Stimulated activated CD4-positive, alpha-beta T cell treated with anti-CD3 and anti-CD28 coated beads, Interleukin-1b, Interleukin-23, amount 100 ng/mL, for 48 hours (primary cell): ENCODE results near the gene CDHR3.
A peak's percentile ranks its signal among the peaks of the same experiment; 100 is the strongest.
"Not testable (repeated sequence)": the region's sequence is repeated elsewhere in the genome, so short reads cannot be mapped to it uniquely, and the experiment has no call there.

Experiments
- DNase-seq: peaks from one replicate; pipeline ENCODE4 v3.0.0-alpha.2; 2020

The CDHR3 gene, protein sequence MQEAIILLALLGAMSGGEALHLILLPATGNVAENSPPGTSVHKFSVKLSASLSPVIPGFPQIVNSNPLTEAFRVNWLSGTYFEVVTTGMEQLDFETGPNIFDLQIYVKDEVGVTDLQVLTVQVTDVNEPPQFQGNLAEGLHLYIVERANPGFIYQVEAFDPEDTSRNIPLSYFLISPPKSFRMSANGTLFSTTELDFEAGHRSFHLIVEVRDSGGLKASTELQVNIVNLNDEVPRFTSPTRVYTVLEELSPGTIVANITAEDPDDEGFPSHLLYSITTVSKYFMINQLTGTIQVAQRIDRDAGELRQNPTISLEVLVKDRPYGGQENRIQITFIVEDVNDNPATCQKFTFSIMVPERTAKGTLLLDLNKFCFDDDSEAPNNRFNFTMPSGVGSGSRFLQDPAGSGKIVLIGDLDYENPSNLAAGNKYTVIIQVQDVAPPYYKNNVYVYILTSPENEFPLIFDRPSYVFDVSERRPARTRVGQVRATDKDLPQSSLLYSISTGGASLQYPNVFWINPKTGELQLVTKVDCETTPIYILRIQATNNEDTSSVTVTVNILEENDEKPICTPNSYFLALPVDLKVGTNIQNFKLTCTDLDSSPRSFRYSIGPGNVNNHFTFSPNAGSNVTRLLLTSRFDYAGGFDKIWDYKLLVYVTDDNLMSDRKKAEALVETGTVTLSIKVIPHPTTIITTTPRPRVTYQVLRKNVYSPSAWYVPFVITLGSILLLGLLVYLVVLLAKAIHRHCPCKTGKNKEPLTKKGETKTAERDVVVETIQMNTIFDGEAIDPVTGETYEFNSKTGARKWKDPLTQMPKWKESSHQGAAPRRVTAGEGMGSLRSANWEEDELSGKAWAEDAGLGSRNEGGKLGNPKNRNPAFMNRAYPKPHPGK

DNA sequence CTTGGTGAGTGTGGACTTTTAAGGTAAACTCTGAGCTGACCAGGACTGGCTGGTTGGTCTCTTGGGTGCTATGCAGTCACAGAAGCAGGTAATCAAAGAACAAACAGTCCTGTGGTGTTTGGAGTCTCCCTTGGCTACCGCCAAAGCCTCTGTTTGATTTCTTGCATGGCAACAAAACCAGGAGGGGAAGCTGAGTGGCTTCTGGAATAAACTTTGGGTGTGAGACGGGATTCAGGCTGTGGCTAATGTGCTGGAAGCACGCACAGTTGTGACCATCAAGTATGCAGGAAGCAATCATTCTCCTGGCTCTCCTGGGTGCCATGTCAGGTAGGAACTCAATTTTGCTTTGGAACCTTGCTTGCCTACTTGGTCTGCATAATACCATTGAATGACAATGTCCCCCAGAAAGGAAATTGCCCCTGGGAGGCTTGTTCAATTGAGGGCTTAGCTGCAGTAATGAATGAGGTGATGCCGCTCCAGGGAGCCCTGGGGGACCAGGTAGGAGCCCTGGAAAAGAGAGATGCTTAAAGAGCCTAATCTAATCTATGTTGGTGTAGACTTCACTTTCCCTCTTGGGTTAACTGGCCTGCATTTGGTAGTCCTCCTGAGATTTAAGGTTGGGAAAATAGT lies at the start of gene CDHR3:
TSS of gene CDHR3 (plus strand) at position 227 of the 630 bp plus-strand sequence. CDS start at position 282, 55 bp downstream.
- DNase-seq, result no peak

DNA sequence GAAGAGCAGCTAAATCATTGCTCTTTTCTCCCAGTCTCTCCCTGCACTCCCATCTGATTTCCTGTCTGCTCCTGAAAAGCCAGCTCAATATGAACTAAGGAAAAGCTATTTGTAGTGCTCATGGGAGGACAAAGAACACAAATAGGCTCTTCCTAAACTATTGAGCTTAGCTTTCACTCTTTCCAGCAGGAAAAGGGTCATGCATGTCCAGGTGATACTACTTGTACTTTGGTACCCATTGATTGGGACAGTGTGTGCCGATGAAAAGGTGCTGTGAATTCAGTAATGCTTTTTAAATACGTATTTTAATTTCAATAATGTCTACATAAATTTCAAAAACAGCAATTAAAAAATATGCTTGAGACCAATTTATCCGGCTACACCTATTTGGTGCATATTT lies 49.1 kb upstream of the CDHR3 start:
- no peak for DNase-seq

DNA sequence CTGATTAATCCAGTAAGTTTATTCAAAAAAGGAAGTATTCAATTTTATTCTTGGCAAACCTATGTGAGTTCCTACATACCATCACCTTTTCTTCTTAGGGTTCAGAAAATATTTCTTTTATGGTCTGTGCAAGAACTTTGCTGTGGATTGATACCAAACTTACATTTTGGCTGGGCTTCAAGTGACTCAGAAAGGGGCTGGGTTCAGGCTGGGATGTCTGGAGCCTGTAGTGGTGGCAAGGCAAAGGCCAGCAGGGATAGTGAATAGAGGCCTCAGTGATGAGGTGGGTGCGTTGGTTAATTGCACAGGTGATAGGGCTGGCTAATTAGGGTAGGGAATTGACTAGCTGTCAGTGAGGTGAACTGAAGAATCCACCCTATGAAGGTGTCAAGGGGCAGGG lies 46.5 kb upstream of the CDHR3 start:
- no peak for DNase-seq

DNA sequence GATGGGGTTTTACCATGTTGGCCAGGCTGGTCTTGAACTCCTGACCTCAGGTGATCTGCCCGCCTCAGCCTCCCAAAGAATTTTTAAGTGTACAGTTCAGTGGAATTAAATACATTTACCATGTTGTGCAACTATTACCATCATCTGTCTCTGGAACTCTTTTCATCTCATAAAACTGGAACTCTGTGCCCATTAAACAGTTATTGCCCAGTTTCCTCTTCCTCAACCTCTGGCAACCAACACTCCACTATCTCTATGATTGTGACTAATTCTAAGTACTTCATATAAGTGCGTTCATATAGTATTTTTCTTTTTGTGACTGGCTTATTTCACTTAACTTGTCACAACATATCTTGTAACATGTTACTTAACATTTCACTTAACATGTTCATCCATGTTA lies 45.4 kb upstream of the CDHR3 start:
- no peak for DNase-seq

DNA sequence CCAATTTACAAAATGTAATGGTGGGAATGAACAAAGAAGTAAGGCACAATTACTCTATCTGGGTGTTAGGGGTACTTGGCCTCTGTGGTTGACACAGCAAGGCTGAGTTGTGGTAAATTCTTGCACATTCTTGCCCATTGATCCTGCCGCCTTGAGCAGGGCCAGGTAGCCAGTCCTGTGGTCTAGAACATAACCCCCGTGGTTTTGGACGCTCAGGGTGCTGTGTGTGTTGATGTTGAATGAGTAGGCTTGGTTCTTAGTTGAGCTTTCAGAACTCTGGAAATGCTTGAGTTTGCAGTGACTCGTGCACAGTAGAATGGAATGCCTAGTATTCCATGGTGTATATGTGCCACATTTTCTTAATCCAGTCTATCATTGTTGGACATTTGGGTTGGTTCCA lies 42.3 kb upstream of the CDHR3 start:
- no peak for DNase-seq

DNA sequence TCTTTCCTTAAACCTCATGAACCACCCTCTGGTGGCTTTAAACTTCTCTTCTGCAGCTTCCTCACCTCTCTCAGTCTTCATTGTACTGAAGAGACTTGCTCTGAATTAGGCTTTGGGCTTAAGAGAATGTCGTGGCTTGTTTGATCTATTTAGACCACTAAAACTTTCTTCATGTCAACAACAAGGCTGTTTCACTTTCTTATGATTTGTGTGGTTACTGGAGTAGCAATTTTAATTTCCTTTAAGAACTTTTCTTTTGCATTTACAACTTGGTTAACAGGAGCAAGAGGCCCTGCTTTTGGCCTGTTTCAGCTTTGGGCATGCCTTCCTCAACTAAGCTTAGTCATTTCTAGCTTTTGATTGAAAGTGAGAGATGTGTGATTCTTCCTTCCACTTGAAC lies 38.1 kb upstream of the CDHR3 start:
- peak; percentile 38 for DNase-seq

DNA sequence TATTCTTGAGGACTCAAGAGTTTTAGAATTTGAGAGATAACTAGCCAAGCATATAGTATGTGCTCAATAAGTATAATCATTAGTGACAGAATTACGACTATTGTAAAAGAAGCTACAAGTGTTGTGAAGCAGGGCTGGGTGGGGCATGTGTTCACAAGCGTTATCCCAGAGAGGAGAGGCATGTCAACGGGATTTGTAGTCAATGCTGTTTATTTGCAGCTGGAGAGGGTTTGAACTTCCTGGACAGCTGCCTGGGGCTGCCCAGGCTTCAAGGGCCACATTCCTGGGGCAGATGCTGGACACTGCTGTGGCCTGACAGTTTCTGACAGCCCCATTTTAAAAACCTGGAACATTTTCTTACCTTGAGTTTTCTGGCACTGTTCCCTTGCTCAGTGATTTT lies 36.9 kb upstream of the CDHR3 start:
- no peak for DNase-seq

DNA sequence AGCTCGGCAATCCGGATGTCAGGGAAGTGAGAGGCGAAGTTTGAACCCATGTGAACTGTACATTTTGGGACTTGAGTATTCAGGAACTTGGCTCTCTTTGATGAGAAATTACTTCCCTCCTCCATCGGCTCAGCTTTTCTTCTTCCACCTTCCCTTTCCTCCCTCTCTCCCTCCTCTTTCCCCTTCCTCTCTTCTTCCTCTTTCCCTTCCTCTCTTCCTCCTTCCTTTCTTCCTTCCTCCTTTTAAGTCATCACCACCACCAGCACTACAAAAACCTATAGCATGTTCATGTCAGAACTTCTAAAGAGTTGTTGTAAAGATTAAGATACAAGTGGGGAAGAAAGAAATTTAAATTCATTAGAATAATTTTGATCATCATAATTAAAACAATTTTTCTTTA lies 31.9 kb upstream of the CDHR3 start:
- no peak for DNase-seq

DNA sequence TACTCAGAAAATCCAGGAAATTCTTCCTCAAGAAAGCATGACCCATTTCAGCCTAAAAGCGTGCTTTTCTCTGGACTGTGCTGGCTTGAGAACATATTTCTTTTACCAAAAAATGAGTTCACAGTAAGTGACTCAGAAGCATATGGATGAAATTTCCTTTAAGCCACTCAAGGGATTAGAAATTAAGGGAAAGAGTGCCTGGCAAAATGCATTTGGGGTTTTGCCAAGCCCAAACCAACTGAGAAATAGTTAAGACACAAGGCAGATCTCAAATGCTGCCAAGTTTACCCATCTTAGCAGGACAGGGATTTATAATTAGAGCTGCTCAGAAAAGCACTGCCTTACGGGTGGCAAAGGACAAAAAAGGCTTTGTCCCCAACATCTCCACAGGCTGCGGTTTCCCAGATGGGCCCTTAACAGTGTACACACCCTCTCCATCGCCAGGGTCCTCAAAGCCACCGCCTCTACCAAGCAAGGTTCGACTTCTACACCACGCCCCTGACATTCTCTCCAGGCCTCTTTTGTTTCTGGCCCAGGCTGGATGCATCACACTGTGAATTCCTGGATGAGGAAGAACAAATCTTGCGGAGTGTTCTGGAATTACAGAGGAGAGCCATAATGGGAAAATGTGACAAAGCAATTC lies 30.1 kb upstream of the CDHR3 start:
- no peak for DNase-seq

DNA sequence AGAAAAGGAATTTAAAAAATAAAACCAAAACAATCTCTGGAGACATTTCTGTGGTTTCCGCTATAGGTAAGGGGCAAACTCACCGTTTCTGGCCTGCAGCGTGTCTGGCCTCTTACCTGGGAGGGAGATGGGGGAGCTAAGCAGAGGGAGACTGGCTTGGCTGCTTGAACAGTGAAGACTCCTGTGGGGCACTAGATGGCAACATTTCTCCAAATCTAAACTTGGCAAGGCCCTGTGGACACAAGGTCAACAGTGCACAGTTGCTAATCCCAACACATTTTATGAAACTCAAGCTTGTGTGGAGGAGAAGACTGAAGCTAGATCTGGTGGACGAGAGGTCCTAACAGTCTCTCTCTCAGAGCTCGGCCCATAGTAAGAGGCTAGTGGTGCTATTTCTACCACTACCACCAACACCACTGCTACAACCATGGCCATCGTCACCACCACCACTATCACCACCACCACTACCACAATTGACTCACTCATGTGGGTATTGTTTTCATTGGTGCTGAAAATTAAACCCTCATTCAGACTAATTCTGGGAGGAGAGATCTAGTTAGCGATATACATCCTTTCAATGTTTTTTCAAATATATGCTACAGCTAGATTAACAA lies 28.4 kb upstream of the CDHR3 start:
- DNase-seq, result no peak

DNA sequence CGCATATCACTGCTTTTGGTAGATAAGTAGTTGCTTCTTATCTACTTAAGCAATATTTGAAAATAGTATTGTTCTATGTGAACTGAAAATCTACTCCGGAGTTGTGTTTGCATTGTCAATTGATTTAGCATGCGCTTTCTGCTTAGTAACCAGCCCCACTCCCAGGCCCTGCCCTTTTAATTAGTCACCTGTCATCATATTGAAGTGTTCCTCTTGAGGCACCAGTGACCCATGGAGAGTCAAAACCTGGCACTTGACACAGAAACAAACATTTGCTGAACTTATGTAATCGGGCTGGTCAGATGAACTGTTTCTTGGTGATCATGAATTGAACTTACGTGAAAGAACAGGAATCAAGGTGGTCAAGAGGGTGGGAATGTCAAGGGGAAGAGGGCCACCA lies 27.8 kb upstream of the CDHR3 start:
- DNase-seq, result no peak

DNA sequence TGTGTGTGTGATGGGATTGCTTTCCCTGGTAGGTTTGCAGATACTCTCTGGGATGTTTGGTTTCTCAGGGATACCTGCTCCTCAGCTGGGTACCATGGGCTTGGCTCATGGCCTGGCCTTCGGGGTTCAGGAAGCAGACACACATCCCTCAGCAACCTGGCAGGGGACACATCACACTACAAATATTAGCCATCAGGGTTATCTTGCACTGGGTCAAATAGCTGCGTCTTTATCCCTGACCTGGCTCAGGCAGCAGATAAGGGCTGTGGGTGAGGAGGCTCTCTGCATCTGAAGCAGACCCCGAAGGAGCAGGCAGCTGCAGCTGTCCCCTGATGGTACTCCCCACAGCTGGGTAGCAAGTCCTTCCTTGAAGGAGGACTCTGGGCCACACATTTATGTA lies 25.7 kb upstream of the CDHR3 start:
- DNase-seq, result no peak

DNA sequence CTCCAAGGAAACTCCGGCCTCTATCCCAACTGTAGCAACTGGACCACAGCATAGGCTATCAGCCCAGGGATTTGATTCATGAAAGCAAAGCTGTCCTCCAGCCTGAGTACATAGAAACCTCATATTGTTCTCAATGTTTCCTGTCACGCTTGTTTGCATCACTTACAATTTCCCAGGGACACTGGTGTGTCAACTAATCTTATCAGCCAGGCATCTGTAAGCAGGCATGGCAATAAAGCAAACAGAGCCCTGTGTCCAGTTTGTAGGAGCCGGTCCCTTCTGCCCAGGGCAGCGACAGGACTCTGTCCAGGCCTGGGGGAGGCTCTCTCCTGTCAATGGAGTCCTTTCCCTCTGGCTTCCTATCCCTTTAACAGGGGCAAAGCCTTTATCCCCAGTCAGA lies 23.0 kb upstream of the CDHR3 start:
- no peak for DNase-seq

DNA sequence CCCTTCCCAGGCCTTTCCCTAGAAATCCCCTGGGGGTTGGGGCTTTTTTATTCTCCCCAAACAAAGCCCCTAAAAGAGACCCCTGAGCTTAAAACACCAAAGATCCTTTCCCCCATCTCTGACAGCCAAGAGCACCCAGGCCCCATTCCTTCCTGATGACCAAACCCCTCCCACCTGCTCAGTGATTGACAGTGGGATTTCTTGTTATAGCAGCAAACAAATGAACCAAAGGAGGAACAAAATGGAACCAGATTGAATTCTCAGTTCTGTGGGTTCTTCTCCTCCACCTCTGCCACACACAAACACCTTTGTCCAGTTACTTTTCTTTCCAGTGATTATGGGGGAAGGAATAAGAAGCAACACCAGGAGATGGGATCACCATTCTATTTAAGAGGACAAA lies 21.5 kb upstream of the CDHR3 start:
- DNase-seq, result no peak

DNA sequence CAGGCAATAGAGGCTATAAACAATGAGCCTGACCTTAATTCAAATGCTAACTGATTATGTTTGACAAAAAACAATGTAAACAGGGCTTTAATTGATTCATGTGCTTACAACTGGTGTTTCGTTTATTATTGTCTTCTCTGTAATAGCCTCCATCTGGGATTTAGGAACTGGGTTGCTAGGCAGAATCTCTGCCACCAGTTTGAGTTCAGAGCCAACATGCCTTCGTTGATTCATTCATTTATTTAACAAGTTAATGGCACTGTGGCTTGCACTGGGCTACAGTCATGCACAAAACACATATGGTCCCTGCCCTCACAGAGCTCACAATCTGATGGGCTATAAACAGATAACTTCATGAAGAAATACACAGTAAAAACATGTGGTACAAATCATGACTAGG lies 19.6 kb upstream of the CDHR3 start:
- DNase-seq, result no peak

DNA sequence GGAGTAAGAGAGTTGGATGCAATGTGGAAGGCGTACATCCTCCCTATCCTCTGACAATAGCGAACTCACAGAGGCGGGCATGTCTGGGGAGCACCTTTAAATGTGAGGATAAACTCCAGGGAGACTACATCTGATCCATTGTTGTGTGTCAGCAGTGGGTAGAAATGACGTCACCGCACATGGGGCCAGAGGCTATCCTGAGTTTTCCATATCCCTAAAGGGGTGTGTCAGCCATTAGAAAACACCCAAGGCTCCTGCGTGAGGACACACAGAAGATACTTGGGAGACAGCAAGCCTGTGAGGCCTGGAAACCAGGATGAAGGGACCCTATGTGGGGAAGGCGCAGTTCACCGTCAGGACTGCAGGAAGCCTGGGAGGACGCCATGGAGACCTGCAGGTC lies 17.2 kb upstream of the CDHR3 start:
- no peak for DNase-seq

DNA sequence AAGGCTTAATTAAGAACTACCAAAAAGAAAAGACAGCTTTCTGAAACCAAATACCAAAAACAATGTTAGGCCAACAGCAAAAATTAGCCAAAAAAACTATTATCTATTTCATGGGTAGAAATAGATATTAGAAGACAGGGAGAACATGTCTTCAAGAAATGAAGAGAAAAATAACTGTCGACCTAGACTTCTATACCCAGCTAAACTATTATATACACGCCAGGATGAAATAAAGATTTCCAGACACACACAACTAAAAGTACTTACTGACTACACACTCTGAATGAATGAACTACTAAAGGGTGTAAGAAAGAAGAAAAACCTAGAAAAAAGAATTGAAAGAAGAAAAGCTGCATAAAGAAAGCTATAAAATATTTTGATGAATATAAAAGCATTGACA lies 11.5 kb upstream of the CDHR3 start:
- DNase-seq, result no peak

DNA sequence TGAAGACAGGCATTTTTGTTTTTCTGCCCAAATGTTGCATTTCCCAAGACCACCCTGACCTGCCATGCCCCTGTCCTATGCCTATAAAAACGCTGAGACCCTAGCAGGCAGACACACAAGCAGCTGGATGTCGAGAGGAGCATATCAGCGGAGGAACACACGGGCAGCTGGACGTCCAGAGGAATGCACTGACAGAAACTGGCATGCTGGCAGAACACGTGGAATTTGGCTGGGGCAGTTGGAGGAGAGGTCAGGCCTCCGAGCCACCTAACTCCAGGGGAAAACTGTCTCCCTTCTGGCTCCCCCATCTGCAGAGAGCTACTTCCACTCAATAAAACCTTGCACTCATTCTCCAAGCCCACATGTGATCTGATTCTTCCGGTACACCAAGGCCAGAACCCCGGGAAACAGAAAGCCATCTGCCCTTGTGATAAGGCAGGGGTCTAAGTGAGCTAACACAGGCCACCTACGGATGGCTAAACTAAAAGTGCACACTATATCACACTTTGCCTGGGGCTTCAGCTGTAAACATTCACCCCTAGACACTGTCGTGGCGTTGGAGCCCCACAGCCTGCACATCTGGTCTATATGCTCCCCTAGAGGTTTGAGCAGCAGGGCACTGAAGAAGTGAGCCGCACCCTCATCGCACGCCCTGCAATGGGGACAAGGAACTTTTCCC lies 10.0 kb upstream of the CDHR3 start:
- DNase-seq, result no peak

DNA sequence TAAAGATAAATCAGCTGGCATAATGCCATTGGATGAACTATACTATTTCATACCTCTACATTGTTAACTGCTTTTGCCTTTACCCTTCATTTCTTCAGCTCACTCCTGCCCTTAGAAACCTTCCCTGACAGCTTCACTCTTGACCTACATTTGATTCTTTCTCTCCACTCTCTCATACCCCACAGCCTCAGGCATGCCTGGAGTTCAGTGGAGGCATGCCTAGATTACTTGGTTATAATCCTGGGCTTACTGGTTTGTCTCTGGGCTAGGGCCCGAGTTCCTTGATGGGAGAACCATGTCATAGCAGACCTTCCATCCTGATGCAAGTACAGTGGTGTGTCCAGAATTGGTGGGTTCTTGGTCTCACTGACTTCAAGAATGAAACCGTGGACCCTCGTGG lies 8.4 kb upstream of the CDHR3 start:
- DNase-seq, result no peak

DNA sequence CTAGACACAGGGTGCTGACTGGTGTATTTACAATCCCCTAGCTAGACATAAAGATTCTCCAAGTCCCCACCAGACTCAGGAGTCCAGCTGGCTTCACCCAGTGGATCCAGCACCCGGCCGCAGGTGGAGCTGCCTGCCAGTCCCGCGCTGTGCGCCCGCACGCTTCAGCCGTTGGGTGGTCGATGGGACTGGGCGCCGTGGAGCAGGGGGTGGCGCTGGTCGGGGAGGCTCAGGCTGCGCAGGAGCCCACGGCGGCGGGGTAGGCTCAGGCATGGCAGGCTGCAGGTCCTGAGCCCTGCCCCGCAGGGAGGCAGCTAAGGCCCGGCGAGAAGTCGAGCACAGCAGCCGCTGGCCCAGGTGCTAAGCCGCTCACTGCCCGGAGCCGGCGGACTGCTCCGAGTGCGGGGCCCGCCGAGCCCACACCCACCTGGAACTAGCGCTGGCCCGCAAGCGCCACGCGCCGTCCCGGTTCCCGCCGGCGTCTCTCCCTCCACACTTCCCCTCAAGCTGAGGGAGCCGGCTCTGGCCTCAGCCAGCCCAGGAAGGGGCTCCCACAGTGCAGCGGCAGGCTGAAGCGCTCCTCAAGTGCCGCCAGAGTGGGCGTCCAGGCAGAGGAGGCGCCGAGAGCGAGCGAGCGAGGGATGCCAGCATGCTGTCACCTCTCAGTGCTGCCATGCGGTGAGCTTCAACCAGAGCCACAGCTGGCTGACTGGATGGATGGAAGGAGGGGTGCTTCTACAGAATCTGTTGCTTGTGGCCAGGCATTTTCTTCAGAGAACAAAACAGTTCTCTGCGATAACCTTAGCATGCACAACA lies 7.2 kb upstream of the CDHR3 start:
- not testable (repeated sequence) for DNase-seq

DNA sequence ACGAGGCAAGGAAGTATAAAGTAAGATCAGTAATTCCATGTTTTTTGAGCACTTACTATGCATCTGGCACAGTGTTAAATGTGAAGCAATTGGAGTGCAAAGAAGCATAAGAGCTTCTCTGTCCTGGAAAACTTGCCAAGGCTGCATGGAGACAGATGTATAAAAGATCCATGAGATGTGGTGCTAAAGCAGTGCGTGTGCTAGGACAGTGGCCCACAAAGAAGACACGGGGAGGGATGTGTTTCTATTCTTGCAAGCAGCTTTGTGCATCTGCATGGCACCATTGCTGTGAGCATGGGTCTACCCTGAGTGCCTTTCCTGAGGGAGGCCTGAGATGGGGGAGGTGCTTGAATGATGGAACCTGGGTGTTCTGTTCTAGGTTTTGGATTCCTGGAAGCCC lies 5.1 kb upstream of the CDHR3 start:
- no peak for DNase-seq
